ENCODE results near the gene CDC42EP3. TPM values are rescaled to one million over a fixed set of nuclear protein-coding genes. Genes with fewer than 3 reads are reported as not detected.

Gene CDC42EP3
- total RNA-seq, 4 donors from 2014 or later, result 12.1 to 54.9 (median 29.9) TPM

DNA sequence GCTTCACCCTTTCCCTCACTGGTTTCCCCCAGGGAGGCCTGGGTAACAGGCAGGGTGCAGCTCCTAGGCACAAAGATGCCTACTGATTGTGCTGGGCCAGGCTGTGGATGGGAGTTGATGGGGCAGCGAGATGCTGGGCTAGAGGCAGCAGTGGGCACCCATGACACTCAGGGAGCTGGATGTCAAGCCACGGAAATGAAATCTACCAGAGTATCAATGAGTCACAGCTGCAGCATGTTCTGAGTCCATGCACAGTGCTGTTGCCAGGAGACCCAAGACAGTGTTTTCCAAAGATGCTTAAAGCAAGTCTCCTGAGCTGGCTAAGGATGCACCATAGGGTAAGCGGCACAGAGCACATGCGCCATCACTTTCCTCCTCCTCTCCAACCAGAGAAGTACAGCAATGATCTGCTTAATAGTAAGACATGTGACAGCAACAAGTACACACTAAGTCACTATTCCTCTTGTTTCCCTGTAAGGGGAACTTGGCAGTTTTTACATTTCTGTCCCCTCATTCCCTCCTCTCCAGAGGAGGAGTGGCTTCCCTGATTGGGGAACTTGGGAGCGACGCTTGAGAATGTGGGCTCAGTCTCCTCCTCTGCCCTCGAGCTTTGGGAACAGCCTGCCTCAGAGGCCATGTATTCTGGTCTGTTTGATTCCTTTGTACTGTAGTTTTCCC, 57.2 kb downstream of the CDC42EP3 start:
- no peak for TF ChIP-seq CTCF (IDR thresholded peaks at IDR 0.05)
- ATAC-seq (ENCODE audit: low FRiP score) (no peak), DNase-seq (ENCODE audit: low spot score) (no peak)

DNA sequence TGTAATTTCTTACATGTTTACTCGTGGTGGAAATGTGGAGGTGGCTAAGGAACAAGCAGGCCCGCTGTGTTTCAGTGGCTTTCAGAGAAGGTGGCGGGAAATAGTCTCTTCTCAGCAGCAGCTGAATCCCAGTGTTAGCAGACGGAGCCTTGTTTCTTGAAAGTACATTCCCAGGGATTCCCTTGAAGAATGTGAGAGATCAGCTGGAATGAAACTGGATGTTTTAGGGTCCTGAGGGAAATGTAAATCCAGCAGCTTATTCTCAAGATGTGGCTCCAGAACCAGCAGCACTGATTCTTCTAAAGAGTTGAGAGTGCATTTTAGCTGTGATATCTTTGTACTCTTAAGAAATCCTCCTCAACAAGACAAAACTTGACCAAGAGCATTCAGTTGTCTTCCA, 59.1 kb downstream of the CDC42EP3 start:
- DNase-seq (ENCODE audit: low spot score) (no peak), ATAC-seq (ENCODE audit: low FRiP score) (no peak)
- TF ChIP-seq CTCF (IDR thresholded peaks at IDR 0.05), result no peak

DNA sequence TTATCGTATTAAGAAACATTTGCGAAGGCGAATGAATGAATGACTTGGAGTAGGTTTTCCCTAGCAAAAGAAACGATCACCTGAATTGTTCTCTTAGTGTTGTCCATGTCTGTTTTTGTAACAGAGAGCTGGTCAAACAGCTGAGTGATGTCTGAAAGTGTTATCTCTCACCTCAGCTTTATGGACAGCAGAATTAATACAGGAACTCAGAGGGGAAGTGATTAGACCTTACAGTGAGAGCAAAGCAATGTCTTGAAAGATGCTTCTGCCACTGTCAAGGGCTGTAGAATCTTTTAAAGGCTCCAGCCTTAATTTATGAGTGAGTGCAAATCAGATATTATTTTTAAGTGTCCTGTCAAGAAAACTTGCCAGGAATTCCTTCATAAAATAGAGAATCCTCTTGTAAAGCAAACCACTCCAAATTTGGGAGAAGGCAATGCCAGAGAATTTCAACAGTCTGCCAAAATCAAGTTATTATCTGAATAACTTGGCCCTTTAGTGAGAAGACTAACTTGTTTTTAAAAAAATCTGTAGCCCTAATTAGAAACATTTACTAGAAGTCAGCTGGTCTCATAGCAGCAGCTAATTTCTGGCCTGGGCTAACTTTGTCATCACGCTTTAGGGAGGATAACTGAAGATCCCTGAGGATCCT, 60.7 kb downstream of the CDC42EP3 start:
- peak; percentile 61 for ATAC-seq (ENCODE audit: low FRiP score)

GRCh38 chr2:37609782-37610181, 61.7 kb downstream of the CDC42EP3 start:
- TF ChIP-seq CTCF (IDR thresholded peaks at IDR 0.05), result no peak
- ATAC-seq (ENCODE audit: low FRiP score), result no peak

More for the DNA sequence above, 60.7 kb downstream of the CDC42EP3 start:
- no peak for TF ChIP-seq CTCF (IDR thresholded peaks at IDR 0.05)
- no peak for DNase-seq (ENCODE audit: low spot score)

DNA sequence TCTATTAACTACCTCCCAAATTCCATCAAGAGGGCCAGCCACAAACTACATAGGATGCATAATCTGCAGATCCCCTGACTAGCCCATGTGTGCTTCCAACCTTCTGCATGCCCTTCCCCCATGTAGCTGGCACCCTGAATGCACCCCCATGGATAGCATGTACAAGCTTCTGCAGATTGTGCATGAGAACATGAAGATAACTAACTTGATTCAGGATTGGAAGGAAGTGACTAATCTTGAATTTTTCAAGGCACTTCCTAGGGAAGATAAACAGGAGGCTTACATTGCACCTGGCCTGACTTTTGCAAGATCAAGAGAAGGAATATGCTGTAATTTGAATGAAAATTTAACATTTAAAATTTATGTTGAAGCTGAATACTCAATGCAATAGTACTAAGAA, 66.7 kb downstream of the CDC42EP3 start:
- no peak for TF ChIP-seq CTCF (IDR thresholded peaks at IDR 0.05)
- ATAC-seq (ENCODE audit: low FRiP score) (no peak), DNase-seq (ENCODE audit: low spot score) (no peak)

More at GRCh38 chr2:37609782-37610181, 61.7 kb downstream of the CDC42EP3 start:
- DNase-seq (ENCODE audit: low spot score), result no peak

GRCh38 chr2:37602702-37603101, 68.7 kb downstream of the CDC42EP3 start:
- no peak for DNase-seq (ENCODE audit: low spot score)

More at GRCh38 chr2:37602702-37603101, 68.7 kb downstream of the CDC42EP3 start:
- no peak for TF ChIP-seq CTCF (IDR thresholded peaks at IDR 0.05)
- ATAC-seq (ENCODE audit: low FRiP score), result no peak

Measured in omental fat pad (tissue), 4 donors.